Endothelial cell of umbilical vein (primary cell): ENCODE measurements around the gene TEN1. TPM values are rescaled to one million over a fixed set of nuclear protein-coding genes. Genes with fewer than 3 reads are reported as not detected.

Experiments used
- BruUV-seq: library from RNA; stranded (reverse); fragments of 400-500 nt; replicated peaks from 2 replicates; lab custom pipeline; 2021; lab: Mats Ljungman, UMichigan
- CTCF ChIA-PET: fragments of 300-600, 350-600 bp; sonication (Branson Sonifier 250); formaldehyde crosslinking; loops from one replicate; lab custom pipeline; 2021; ENCODE audit warnings: antibody characterized with exemption, inconsistent platforms; lab: Charles Lee
- POLR2A ChIA-PET: fragments of 300-600, 350-600 bp; sonication (Branson Sonifier 250); formaldehyde crosslinking; loops from one replicate; lab custom pipeline; 2021; ENCODE audit warnings: antibody characterized with exemption, inconsistent platforms; lab: Charles Lee
- DNase-seq: peaks from one replicate; pipeline ENCODE4 v3.0.0-alpha.2; 2011; ENCODE audit warnings: low read depth, low spot score
- FAIRE-seq: peaks from 2 replicates; lab custom pipeline; 2011; peaks lifted over from hg19 to GRCh38; lab: Jason Lieb, UNC
- H2AFZ ChIP-seq: 2 replicates; pipeline ENCODE4 v1.6.0; 2012; ENCODE audit warnings: low read depth, low read length, control low read depth, inconsistent platforms
- H3K27ac ChIP-seq: 2 replicates; pipeline ENCODE4 v1.5.1; 2011; ENCODE audit warnings: low read depth, mild to moderate bottlenecking, control low read depth, low read length, moderate library complexity; ENCODE audit not compliant: insufficient read depth
- H3K27me3 ChIP-seq, 2 experiments: 2 replicates each; pipeline versions ENCODE4 v1.6.0 to v1.6.1; 2011; ENCODE audit warnings: low read length in 2 of 2, mixed read lengths in 1 of 2; ENCODE audit not compliant: control insufficient read depth in 2 of 2, insufficient read depth in 2 of 2
- H3K36me3 ChIP-seq, 2 experiments: 2 replicates in 1 of 2; 3 replicates in 1 of 2; pipeline ENCODE4 v1.5.1; 2011; ENCODE audit warnings: low read length in 2 of 2, mild to moderate bottlenecking in 1 of 2, moderate library complexity in 1 of 2; ENCODE audit not compliant: control insufficient read depth in 2 of 2, insufficient read depth in 2 of 2; ENCODE audit errors: extremely low read depth in 1 of 2
- H3K4me1 ChIP-seq: 3 replicates; pipeline ENCODE4 v1.5.1; 2011; ENCODE audit warnings: mild to moderate bottlenecking, low read length; ENCODE audit not compliant: control insufficient read depth, insufficient read depth; ENCODE audit errors: extremely low read depth
- H3K4me2 ChIP-seq: 2 replicates; pipeline ENCODE4 v1.6.1; 2011; ENCODE audit warnings: low read length, control low read depth, mixed read lengths; ENCODE audit not compliant: insufficient read depth
- H3K4me3 ChIP-seq, 3 experiments: fragments of 200-600 bp in 1 of 3; sonication (generic), shearing (Covaris generic) in 1 of 3; replicated peaks in 1 of 3; 2 replicates each; pipeline ENCODE4 v1.5.1; 2011 to 2016; ENCODE audit warnings: control low read depth in 3 of 3, low read length in 3 of 3, mild to moderate bottlenecking in 2 of 3, inconsistent platforms in 1 of 3, low read depth in 1 of 3, moderate library complexity in 1 of 3; ENCODE audit not compliant: insufficient read depth in 1 of 3
- H3K79me2 ChIP-seq: 2 replicates; pipeline ENCODE4 v1.6.0; 2012; ENCODE audit warnings: low read length, inconsistent platforms; ENCODE audit not compliant: control insufficient read depth, insufficient read depth
- H3K9ac ChIP-seq: replicated peaks from 2 replicates; pipeline ENCODE3; 2011; ENCODE audit warnings: low read length, control low read depth; ENCODE audit not compliant: insufficient read depth; ENCODE audit errors: extremely low read depth
- H3K9me1 ChIP-seq: replicated peaks from 3 replicates; pipeline ENCODE4 v1.6.0; 2011; ENCODE audit warnings: mild to moderate bottlenecking, low read length; ENCODE audit not compliant: control insufficient read depth, insufficient read depth; ENCODE audit errors: extremely low read depth
- H3K9me3 ChIP-seq: replicated peaks from 2 replicates; pipeline ENCODE4 v1.5.1; 2012; ENCODE audit warnings: low read length, inconsistent platforms; ENCODE audit not compliant: control insufficient read depth, insufficient read depth
- H4K20me1 ChIP-seq: replicated peaks from 2 replicates; pipeline ENCODE3; 2011; ENCODE audit warnings: mild to moderate bottlenecking, low read length; ENCODE audit not compliant: control insufficient read depth, insufficient read depth; ENCODE audit errors: extremely low read depth
- EZH2 ChIP-seq: IDR thresholded peaks from 2 replicates; pipeline ENCODE4 v1.6.1; 2012; ENCODE audit warnings: borderline replicate concordance, low read depth, mild to moderate bottlenecking, moderate library complexity, low read length, inconsistent platforms; ENCODE audit not compliant: severe bottlenecking
- FOS ChIP-seq: IDR thresholded peaks from 2 replicates; pipeline ENCODE4 v1.6.1; 2011; ENCODE audit warnings: mild to moderate bottlenecking, low read length, moderate library complexity, borderline replicate concordance; ENCODE audit not compliant: insufficient read depth
- GATA2 ChIP-seq: IDR thresholded peaks from 2 replicates; pipeline ENCODE4 v1.7.0; 2011; ENCODE audit warnings: low read depth, mild to moderate bottlenecking, moderate library complexity, mixed read lengths, low read length; ENCODE audit not compliant: insufficient read length, insufficient read depth
- JUN ChIP-seq: IDR thresholded peaks from 2 replicates; pipeline ENCODE4 v1.6.1; 2011; ENCODE audit warnings: borderline replicate concordance, low read depth; ENCODE audit not compliant: insufficient read length, insufficient read depth
- MYC ChIP-seq: IDR thresholded peaks from one replicate; pipeline ENCODE4 v1.6.1; 2011; ENCODE audit warnings: mild to moderate bottlenecking, low read depth, low read length
- POLR2A ChIP-seq: IDR thresholded peaks from 2 replicates; pipeline ENCODE4 v1.6.1; 2012; ENCODE audit warnings: low read depth, mild to moderate bottlenecking, control low read depth, low read length
- POLR2AphosphoS5 ChIP-seq: IDR thresholded peaks from 2 replicates; pipeline ENCODE4 v1.6.1; 2012; ENCODE audit warnings: low read depth, mild to moderate bottlenecking, control low read depth, low read length, moderate library complexity; ENCODE audit not compliant: insufficient read depth
- dilution Hi-C: fragments of 300-500 bp; cut with MboI; formaldehyde crosslinking; loops from one replicate; pipeline ENCODE4 v1.15.0; 2019; ENCODE audit warnings: low sequenced_read_pairs; ENCODE audit not compliant: extremely low pct_ligation_motif_present
- intact Hi-C: fragments of 100-400 bp; cut with micrococcal nuclease; formaldehyde crosslinking; loops from one replicate; pipeline ENCODE4 v1.10.0; 2022
- polyA plus RNA-seq, 4 experiments: library from polyadenylated mRNA; depleted of rRNA in 3 of 4; stranded (reverse) in 3 of 4; unstranded in 1 of 4; fragments of >200 nt; gene quantifications; 2 replicates each; pipeline versions ENCODE4 v1.2.1 to v1.2.3, GENCODE V29; 2011 to 2012; ENCODE audit warnings: missing spikeins in 1 of 4
- total RNA-seq: library from RNA; stranded (reverse); gene quantifications from 2 replicates; pipeline ENCODE4 v1.2.3, GENCODE V29; 2021
- TF ChIP-seq, protein P1 (sequence below), 2 donors: IDR thresholded peaks; 1 replicate in 1 of 2; 2 replicates in 1 of 2; pipeline ENCODE4 v1.5.1; 2011; ENCODE audit warnings: low read length in 2 of 2, mild to moderate bottlenecking in 2 of 2, moderate library complexity in 2 of 2, control low read depth in 1 of 2, inconsistent platforms in 1 of 2, low read depth in 1 of 2; ENCODE audit not compliant: insufficient read depth in 1 of 2; ENCODE audit errors: extremely low read depth in 1 of 2
- TF ChIP-seq, protein P2 (sequence below): IDR thresholded peaks from 2 replicates; pipeline ENCODE4 v1.6.1; 2011; ENCODE audit not compliant: insufficient read depth, insufficient read length

The TEN1 gene
- total and polyA plus RNA-seq, 2 donors (not counting 3 experiments of a cell fraction or from before 2014, with no cell fraction given): 18.8 to 29.0 TPM

DNA sequence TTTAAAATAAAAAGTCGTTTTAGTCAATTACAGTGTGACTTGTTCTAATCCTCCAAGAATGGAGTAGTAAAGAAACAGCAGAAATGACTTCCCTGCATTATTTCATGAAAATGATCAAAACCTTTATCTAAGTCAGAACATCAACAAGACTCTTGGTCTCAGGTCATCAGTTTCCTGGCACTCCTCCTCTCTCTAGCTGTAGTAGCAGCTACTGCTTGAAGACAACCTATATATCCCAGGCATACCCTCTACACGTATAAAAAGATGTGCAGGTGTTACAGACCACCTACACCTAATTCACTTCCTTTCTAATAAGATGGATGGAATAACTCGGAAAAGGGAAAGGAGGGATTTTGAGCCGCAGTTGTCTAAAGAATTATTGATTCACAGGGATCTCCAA is 36.6 kb upstream of the TEN1 start:
- Histone ChIP-seq H3K27ac (no peak overlapping the region), H3K79me2 (no peaks in the 10 kb centered on the region), H3K9me1 (no peaks in the 10 kb centered on the region), H4K20me1 (no peaks in the 10 kb centered on the region), H3K27me3 (no peaks in the 10 kb centered on the region), H3K36me3 (peaks cover 3 to 7% of the 10 kb centered on the region in 2 experiments), H3K4me1 (peaks cover 6% of the 10 kb centered on the region), H3K9me3 (no peaks in the 10 kb centered on the region), H3K4me2 (no peak overlapping the region), H2AFZ (no peak overlapping the region), H3K4me3 (no peak overlapping the region), H3K9ac (no peak overlapping the region)
- BruUV-seq: no TSS peak
- CTCF ChIA-PET: no interaction called here
- intact Hi-C loops (no loop called here), dilution Hi-C loops (no loop called here)
- DNase-seq (no peak), FAIRE-seq (no peak)
- TF ChIP-seq EZH2 (no peak), MYC (no peak), JUN (no peak), POLR2AphosphoS5 (no peak), GATA2 (no peak), POLR2A (no peak), FOS (no peak)
- TF ChIP-seq, protein P1, sequence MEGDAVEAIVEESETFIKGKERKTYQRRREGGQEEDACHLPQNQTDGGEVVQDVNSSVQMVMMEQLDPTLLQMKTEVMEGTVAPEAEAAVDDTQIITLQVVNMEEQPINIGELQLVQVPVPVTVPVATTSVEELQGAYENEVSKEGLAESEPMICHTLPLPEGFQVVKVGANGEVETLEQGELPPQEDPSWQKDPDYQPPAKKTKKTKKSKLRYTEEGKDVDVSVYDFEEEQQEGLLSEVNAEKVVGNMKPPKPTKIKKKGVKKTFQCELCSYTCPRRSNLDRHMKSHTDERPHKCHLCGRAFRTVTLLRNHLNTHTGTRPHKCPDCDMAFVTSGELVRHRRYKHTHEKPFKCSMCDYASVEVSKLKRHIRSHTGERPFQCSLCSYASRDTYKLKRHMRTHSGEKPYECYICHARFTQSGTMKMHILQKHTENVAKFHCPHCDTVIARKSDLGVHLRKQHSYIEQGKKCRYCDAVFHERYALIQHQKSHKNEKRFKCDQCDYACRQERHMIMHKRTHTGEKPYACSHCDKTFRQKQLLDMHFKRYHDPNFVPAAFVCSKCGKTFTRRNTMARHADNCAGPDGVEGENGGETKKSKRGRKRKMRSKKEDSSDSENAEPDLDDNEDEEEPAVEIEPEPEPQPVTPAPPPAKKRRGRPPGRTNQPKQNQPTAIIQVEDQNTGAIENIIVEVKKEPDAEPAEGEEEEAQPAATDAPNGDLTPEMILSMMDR (IDR thresholded peaks at IDR 0.05; ENCODE audit: extremely low read depth in 1 of 2, insufficient read depth in 1 of 2, low read depth in 1 of 2, low read length in 2 of 2): no peak
- TF ChIP-seq, protein P2, sequence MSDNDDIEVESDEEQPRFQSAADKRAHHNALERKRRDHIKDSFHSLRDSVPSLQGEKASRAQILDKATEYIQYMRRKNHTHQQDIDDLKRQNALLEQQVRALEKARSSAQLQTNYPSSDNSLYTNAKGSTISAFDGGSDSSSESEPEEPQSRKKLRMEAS: no peak
- POLR2A ChIA-PET: no interaction called here
